OCI-LY1 (cell line): ENCODE data around the gene FOXK2.

ENCODE experiments used
- EZH2 ChIP-seq: fragments of 200-600 bp; sonication (generic), shearing (Covaris generic); IDR thresholded peaks from 2 replicates; pipeline ENCODE4 v1.8.0; 2017; ENCODE audit warnings: borderline replicate concordance, mixed run types, mild to moderate bottlenecking, antibody characterized with exemption, low read length, moderate library complexity, mixed read lengths
- TF ChIP-seq, protein P1 (sequence below): fragments of 200-600 bp; sonication (generic), shearing (Covaris generic); IDR thresholded peaks from 2 replicates; pipeline ENCODE4 v1.5.1; 2017; ENCODE audit warnings: mild to moderate bottlenecking, antibody characterized with exemption, low read length, moderate library complexity, mixed read lengths

DNA sequence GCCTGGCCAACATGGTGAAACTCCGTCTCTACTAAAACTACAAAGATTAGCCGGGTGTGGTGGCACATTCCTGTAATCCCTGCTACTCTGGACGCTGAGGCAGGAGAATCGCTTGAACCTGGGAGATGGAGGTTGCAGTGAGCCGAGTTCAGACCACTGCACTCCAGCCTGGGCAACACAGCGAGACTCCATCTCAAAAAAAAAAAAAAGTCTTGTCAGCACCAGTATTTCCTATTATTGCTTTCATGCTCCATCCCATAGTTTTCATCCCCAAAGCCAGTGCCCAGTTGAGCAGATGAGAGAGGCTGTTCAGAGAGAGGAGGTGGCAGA, 70.3 kb downstream of the FOXK2 start:
- TF ChIP-seq, protein P1, sequence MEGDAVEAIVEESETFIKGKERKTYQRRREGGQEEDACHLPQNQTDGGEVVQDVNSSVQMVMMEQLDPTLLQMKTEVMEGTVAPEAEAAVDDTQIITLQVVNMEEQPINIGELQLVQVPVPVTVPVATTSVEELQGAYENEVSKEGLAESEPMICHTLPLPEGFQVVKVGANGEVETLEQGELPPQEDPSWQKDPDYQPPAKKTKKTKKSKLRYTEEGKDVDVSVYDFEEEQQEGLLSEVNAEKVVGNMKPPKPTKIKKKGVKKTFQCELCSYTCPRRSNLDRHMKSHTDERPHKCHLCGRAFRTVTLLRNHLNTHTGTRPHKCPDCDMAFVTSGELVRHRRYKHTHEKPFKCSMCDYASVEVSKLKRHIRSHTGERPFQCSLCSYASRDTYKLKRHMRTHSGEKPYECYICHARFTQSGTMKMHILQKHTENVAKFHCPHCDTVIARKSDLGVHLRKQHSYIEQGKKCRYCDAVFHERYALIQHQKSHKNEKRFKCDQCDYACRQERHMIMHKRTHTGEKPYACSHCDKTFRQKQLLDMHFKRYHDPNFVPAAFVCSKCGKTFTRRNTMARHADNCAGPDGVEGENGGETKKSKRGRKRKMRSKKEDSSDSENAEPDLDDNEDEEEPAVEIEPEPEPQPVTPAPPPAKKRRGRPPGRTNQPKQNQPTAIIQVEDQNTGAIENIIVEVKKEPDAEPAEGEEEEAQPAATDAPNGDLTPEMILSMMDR = no peak
- TF ChIP-seq EZH2 = no peak
